GM12865 (cell line): ENCODE results near the gene NAGS.
"Not testable (repeated sequence)": the region's sequence is repeated elsewhere in the genome, so short reads cannot be mapped to it uniquely, and the experiment has no call there.

ENCODE experiments used
- DNase-seq: peaks from one replicate; pipeline ENCODE4 v3.0.0; 2010; ENCODE audit warnings: low read depth
- H3K4me3 ChIP-seq: 2 replicates; pipeline ENCODE4 v1.5.1; 2011; ENCODE audit warnings: mild to moderate bottlenecking, low read depth, low read length, control low read depth
- CTCF ChIP-seq: IDR thresholded peaks from 2 replicates; pipeline ENCODE4 v1.5.1; 2011; ENCODE audit warnings: low read length, control low read depth, low read depth, inconsistent platforms; ENCODE audit not compliant: insufficient read depth; ENCODE audit errors: missing control alignments

Gene NAGS

GRCh38 chr17:44004077-44004760, at the start of gene NAGS:
NAGS (plus strand) TSS chr17:44004622; CDS start chr17:44004664, 42 bp downstream.
- DNase-seq: no peak
- no peak within 1 kb of the TSS for H3K4me3 ChIP-seq
- no peak for TF ChIP-seq CTCF

GRCh38 chr17:43956222-43956621, 48.2 kb upstream of the NAGS start:
- TF ChIP-seq CTCF: no peak
- DNase-seq: no peak
- no peak overlapping the region for H3K4me3 ChIP-seq

- DNase-seq: no peak
- TF ChIP-seq CTCF: no peak
These were observed 45.6 kb upstream of the NAGS start for GRCh38 chr17:43958748-43959352.

GRCh38 chr17:43961292-43961691, 43.1 kb upstream of the NAGS start:
- H3K4me3 ChIP-seq, DNase-seq: not testable (repeated sequence)

More at GRCh38 chr17:43958748-43959352, 45.6 kb upstream of the NAGS start:
- H3K4me3 ChIP-seq: no peak overlapping the region

- no peak for TF ChIP-seq CTCF
- DNase-seq: no peak
- H3K4me3 ChIP-seq: no peak overlapping the region
These were observed 42.5 kb upstream of the NAGS start for GRCh38 chr17:43961954-43962353.

- H3K4me3 ChIP-seq: no peak overlapping the region
- DNase-seq: no peak
- TF ChIP-seq CTCF: no peak
These were observed 41.9 kb upstream of the NAGS start for GRCh38 chr17:43962479-43962878.

GRCh38 chr17:43966276-43966675, 38.1 kb upstream of the NAGS start:
- no peak overlapping the region for H3K4me3 ChIP-seq
- DNase-seq: no peak
- no peak for TF ChIP-seq CTCF
